Thymus (tissue), 11 donors: Measurements from ENCODE around the gene ARF1. TPM values are rescaled to one million over a fixed set of nuclear protein-coding genes. Genes with fewer than 3 reads are reported as not detected.

ENCODE experiments used
- DNase-seq, 9 donors: peaks; one replicate each; pipeline ENCODE4 v3.0.0-alpha.2; 2013; ENCODE audit warnings: low spot score in 9 of 9, low read depth in 6 of 9, missing footprints in 1 of 9
- H3K27ac ChIP-seq, 2 donors: one replicate each; pipeline ENCODE4 v1.5.1; 2013; ENCODE audit warnings: control low read depth in 1 of 2, low read depth in 1 of 2, low read length in 1 of 2, mild to moderate bottlenecking in 1 of 2, moderate library complexity in 1 of 2
- H3K27me3 ChIP-seq, 2 donors: one replicate each; pipeline ENCODE4 v1.5.1; 2013; ENCODE audit warnings: low read length in 1 of 2; ENCODE audit not compliant: control insufficient read depth in 2 of 2, insufficient read depth in 1 of 2
- H3K36me3 ChIP-seq, 2 donors: one replicate each; pipeline ENCODE4 v1.5.1; 2013; ENCODE audit warnings: low read length in 1 of 2, mild to moderate bottlenecking in 1 of 2, moderate library complexity in 1 of 2; ENCODE audit not compliant: control insufficient read depth in 2 of 2, insufficient read depth in 2 of 2
- H3K4me1 ChIP-seq, 2 donors: one replicate each; pipeline ENCODE4 v1.5.1; 2013; ENCODE audit warnings: low read length in 2 of 2; ENCODE audit not compliant: control insufficient read depth in 2 of 2, insufficient read depth in 2 of 2
- H3K4me3 ChIP-seq, 2 donors: one replicate each; pipeline ENCODE4 v1.5.1; 2013; ENCODE audit warnings: low read length in 2 of 2, control low read depth in 1 of 2, mild to moderate bottlenecking in 1 of 2
- H3K9me3 ChIP-seq, 2 donors: one replicate each; pipeline ENCODE4 v1.5.1; 2013; ENCODE audit warnings: low read length in 1 of 2, mild to moderate bottlenecking in 1 of 2; ENCODE audit not compliant: control insufficient read depth in 2 of 2, insufficient read depth in 1 of 2
- WGBS: extraction: QIAGEN DNeasy Blood & Tissue Kit; methylation state at CpG from one replicate; pipeline ENCODE4 v1.1.7; 2013; 5-methylcytosine and 5-hydroxymethylcytosine counted together
- polyA plus RNA-seq: library from polyadenylated mRNA; stranded (reverse); fragments of 200-250 nt; gene quantifications from one replicate; pipeline ENCODE4 v1.2.3, GENCODE V29; 2013
- total RNA-seq: library from RNA; stranded (reverse); fragments of 120-200 nt; gene quantifications from one replicate; pipeline ENCODE4 v1.2.4, GENCODE V29; 2013
- donor health status: healthy.

ARF1 gene
- total and polyA plus RNA-seq, 2 donors: 133 to 227 TPM

- 85% methylated on average over 15 of the region's 15 CpGs for WGBS
- Histone ChIP-seq H3K4me1 (no peaks in the 10 kb centered on the region), H3K27me3 (peaks cover 6 to 88% of the 10 kb centered on the region in 2 donors), H3K4me3 (no peak overlapping the region), H3K27ac (no peak overlapping the region), H3K36me3 (no peaks in the 10 kb centered on the region), H3K9me3 (no peaks in the 10 kb centered on the region)
- DNase-seq: no peak
These were observed 16.8 kb upstream of the ARF1 start for GRCh38 chr1:228065543-228066347.

DNA sequence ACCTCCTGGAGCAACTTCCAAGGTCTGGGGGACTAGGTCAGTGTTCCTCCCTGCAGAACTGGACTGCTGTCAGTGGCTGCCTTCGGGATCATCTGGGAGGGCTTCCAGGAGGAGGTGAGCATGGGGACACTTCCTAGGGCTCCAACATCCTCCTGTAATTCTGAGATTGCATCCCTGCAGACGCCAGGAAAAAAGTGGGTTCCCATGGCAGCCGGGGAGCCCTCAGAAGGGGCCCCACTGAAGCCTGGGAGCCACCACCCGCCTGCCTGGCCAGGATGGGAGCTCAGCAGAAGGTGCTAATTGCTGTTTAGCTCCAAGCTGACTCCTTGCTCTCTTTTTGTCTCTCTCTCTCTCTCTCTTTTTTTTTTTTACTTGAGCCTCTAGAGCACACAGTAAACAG is 16.1 kb upstream of the ARF1 start:
- no peaks in the 10 kb centered on the region for H3K4me1 ChIP-seq
- 43% methylated on average over 4 of the region's 4 CpGs for WGBS
- no peak overlapping the region for H3K27ac ChIP-seq
- peaks cover under 1 to 86% of the 10 kb centered on the region in 2 donors for H3K27me3 ChIP-seq
- DNase-seq: no peak
- H3K9me3 ChIP-seq: no peaks in the 10 kb centered on the region
- H3K36me3 ChIP-seq: no peaks in the 10 kb centered on the region
- H3K4me3 ChIP-seq: no peak overlapping the region

- DNase-seq: no peak
- H3K27me3 ChIP-seq: peaks cover 0 to 83% of the 10 kb centered on the region in 2 donors
- 67% methylated on average over 10 of the region's 10 CpGs for WGBS
These were observed 15.4 kb upstream of the ARF1 start for GRCh38 chr1:228066891-228067654.

GRCh38 chr1:228068359-228068758 is 14.1 kb upstream of the ARF1 start:
- H3K9me3 ChIP-seq: no peaks in the 10 kb centered on the region
- DNase-seq: no peak
- H3K27ac ChIP-seq: no peak overlapping the region
- H3K36me3 ChIP-seq: no peaks in the 10 kb centered on the region
- WGBS: 81% methylated on average over 7 of the region's 7 CpGs
- H3K27me3 ChIP-seq: peaks cover 0 to 83% of the 10 kb centered on the region in 2 donors
- H3K4me3 ChIP-seq: no peak overlapping the region
- H3K4me1 ChIP-seq: no peaks in the 10 kb centered on the region

More at GRCh38 chr1:228066891-228067654, 15.4 kb upstream of the ARF1 start:
- no peaks in the 10 kb centered on the region for H3K4me1 ChIP-seq
- no peak overlapping the region for H3K27ac ChIP-seq
- no peaks in the 10 kb centered on the region for H3K9me3 ChIP-seq
- H3K4me3 ChIP-seq: no peak overlapping the region
- H3K36me3 ChIP-seq: no peaks in the 10 kb centered on the region

DNA sequence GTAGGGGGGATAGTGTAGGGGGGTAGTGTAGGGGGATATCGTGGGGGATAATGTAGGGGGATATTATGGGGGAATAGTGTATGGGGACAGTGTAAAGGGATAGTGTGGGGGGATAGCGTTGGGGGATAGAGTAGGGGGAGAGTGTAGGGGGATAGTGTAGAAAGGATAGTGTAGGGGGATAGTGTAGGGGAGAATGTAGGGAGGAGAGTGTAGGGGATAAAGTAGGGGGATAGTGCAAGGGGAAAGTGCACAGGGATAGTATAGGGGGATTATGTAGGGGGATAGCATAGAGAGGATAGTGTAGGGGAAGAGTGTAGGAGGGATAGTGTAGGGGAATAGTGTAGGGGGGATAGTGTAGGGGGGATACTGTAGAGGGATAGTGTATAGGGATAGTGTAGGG is 12.3 kb upstream of the ARF1 start:
- no peak overlapping the region for H3K27ac ChIP-seq
- H3K4me3 ChIP-seq: no peak overlapping the region
- H3K36me3 ChIP-seq: no peaks in the 10 kb centered on the region
- WGBS: 53% methylated on average over 2 of the region's 2 CpGs
- H3K9me3 ChIP-seq: no peaks in the 10 kb centered on the region
- DNase-seq: no peak
- H3K4me1 ChIP-seq: no peaks in the 10 kb centered on the region
- H3K27me3 ChIP-seq: peaks cover 0 to 81% of the 10 kb centered on the region in 2 donors

DNA sequence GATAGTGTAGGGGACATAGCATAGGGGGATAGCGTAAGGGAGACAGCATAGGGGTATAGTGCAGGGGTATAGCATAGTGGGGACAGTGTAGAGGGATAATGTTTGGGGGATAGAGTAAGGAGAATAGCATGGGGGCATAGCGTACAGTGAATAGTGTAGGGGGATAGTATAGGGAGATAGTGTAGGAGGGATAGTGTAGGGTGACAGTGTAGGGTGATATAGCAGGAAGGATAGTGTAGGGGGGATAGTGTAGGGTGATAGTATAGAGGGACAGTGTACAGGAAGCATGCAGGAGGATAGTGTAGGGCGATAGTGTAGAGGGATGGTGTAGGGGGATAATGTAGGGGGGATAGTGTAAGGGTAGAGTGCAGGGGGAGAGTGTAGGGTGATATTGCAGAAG is 11.7 kb upstream of the ARF1 start:
- H3K27me3 ChIP-seq: peaks cover 0 to 81% of the 10 kb centered on the region in 2 donors
- no peak for DNase-seq
- no peaks in the 10 kb centered on the region for H3K9me3 ChIP-seq
- H3K4me1 ChIP-seq: no peaks in the 10 kb centered on the region
- 66% methylated on average over 3 of the region's 3 CpGs for WGBS
- no peak overlapping the region for H3K27ac ChIP-seq
- no peaks in the 10 kb centered on the region for H3K36me3 ChIP-seq
- no peak overlapping the region for H3K4me3 ChIP-seq

DNA sequence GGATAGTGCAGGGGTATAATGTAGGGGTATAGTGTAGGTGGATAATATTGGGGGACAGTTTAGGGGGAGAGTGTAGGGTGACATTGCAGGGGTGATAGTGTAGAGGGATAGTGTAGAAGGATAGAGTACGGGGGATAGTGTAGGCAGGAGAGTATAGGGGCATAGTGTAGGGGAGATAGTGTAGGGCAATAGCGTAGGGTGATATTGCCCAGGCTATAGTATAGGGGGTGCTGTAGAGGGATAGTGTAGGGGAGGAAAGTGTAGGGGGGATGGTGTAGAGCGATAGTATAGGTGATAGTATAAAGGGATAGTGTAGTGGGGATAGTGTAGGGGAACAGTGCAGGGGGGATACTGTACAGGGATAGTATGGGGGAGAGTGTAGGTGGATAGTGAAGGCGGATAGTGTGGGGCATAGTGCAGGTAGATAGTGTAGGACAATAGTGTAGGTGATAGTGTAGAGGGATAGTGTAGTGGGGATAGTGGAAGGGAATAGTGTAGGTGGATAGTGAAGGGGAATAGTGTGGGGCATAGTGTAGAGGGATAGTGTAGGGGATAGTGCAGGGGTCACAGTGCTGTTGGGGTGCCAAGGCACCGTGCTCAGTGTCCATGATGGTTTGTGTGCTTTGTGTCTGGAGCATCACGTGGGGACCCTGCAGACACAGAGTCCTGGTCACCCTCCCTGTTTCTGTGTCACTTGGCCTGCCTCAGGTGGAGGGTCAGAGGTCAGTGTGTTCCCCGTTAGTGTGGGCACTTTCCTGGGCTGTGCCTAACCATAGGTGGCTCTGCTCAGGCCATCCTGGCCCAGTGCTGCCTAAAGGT is 10.5 kb upstream of the ARF1 start:
- H3K4me3 ChIP-seq: no peak overlapping the region
- no peak overlapping the region for H3K27ac ChIP-seq
- peaks cover 0 to 70% of the 10 kb centered on the region in 2 donors for H3K27me3 ChIP-seq
- no peaks in the 10 kb centered on the region for H3K36me3 ChIP-seq
- H3K9me3 ChIP-seq: no peaks in the 10 kb centered on the region
- DNase-seq: no peak
- 73% methylated on average over 7 of the region's 7 CpGs for WGBS
- no peaks in the 10 kb centered on the region for H3K4me1 ChIP-seq

DNA sequence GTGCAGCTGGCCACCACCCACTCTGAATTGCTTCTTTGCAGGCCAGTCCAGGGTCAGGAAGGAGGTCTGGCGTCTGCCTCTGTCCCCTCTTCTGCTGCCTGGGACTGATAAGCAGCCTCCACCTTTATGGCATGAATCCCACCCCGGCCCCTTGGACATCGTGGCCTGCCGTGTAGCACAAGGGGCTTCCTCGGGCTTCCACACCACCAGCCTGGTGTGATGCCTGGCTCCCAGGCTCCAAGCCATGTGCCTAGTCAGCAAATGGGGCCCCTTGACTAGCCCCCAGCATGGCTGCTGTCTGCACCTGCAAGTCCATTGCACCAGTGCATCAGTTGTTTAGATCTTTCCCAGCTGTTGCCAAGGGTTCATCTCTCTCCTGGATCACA is 9.9 kb upstream of the ARF1 start:
- no peak for DNase-seq
- H3K4me1 ChIP-seq: no peaks in the 10 kb centered on the region
- no peak overlapping the region for H3K4me3 ChIP-seq
- no peaks in the 10 kb centered on the region for H3K36me3 ChIP-seq
- no peaks in the 10 kb centered on the region for H3K9me3 ChIP-seq
- H3K27ac ChIP-seq: no peak overlapping the region
- H3K27me3 ChIP-seq: peaks cover 0 to 64% of the 10 kb centered on the region in 2 donors
- WGBS: 68% methylated on average over 5 of the region's 5 CpGs
